ENCODE data around the gene ZNF140. TPM values are rescaled to one million over a fixed set of nuclear protein-coding genes. Genes with fewer than 3 reads are reported as not detected.

The ZNF140 gene
- total RNA-seq, 2 donors from 2014 or later = 8.9 to 14.5 TPM

DNA sequence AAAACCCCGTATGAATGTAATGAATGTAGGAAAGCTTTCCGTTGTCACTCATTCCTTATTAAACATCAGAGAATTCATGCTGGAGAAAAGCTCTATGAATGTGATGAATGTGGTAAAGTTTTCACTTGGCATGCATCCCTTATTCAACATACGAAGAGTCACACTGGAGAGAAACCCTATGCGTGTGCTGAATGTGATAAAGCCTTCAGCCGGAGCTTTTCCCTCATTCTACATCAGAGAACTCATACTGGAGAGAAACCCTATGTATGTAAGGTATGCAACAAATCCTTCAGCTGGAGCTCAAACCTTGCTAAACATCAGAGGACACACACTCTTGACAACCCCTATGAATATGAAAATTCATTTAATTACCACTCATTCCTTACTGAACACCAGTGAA, 25.5 kb downstream of the ZNF140 start:
- H3K27me3 Mint-ChIP-seq = no peaks in the 10 kb centered on the region
- peaks cover 87% of the 10 kb centered on the region for H3K36me3 Mint-ChIP-seq (ENCODE audit: low read depth)
- peaks cover 50% of the 10 kb centered on the region for H3K9me3 Mint-ChIP-seq
- ATAC-seq (replicated peaks) = no peak
- no peak overlapping the region for H3K27ac Mint-ChIP-seq
- H3K4me3 Mint-ChIP-seq = no peak overlapping the region
- H3K4me1 Mint-ChIP-seq = no peaks in the 10 kb centered on the region

DNA sequence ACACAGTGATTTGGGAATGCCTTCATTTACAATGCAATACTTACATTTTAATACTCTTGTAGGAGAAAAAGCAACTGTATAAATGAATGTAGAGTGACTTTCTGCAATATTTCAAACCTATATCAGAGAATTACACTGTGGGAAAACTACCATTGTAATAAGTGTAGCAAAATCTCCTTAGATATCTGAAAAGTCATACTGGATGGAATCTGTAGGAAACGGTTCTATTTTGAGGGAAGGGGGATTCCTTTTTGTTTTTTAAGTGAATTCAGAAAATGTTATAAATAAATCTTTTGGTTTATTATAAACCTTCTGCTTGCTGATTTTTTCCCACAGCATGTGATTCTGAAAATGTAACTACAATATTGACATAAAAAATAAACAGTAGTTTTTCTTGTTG, 26.4 kb downstream of the ZNF140 start:
- no peaks in the 10 kb centered on the region for H3K27me3 Mint-ChIP-seq
- peaks cover 79% of the 10 kb centered on the region for H3K36me3 Mint-ChIP-seq (ENCODE audit: low read depth)
- H3K9me3 Mint-ChIP-seq = peaks cover 49% of the 10 kb centered on the region
- H3K27ac Mint-ChIP-seq = no peak overlapping the region
- no peak overlapping the region for H3K4me3 Mint-ChIP-seq
- H3K4me1 Mint-ChIP-seq = no peaks in the 10 kb centered on the region
- ATAC-seq (replicated peaks) = no peak

DNA sequence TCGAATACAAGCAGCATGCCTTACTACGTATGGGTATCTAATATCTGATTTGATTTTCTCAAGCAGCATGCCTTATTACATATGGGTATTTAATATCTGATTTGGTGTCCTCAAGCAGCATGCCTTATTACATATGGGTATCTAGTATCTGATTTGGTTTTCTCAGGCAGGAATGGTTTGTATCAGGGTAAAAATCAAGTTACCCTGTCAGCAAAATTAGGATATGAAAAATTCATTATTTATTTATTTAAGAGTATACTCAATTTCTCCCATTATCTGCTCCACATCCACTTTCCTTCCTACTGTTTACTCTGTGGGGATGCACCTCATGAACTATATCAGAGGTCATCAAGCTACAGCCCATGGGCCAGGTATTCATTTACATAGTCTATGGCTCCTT, 27.4 kb downstream of the ZNF140 start:
- Mint-ChIP-seq H3K36me3 (ENCODE audit: low read depth) (peaks cover 68% of the 10 kb centered on the region), H3K4me1 (no peaks in the 10 kb centered on the region), H3K27me3 (no peaks in the 10 kb centered on the region), H3K4me3 (no peak overlapping the region), H3K27ac (no peak overlapping the region), H3K9me3 (peaks cover 45% of the 10 kb centered on the region)
- no peak for ATAC-seq (replicated peaks)

DNA sequence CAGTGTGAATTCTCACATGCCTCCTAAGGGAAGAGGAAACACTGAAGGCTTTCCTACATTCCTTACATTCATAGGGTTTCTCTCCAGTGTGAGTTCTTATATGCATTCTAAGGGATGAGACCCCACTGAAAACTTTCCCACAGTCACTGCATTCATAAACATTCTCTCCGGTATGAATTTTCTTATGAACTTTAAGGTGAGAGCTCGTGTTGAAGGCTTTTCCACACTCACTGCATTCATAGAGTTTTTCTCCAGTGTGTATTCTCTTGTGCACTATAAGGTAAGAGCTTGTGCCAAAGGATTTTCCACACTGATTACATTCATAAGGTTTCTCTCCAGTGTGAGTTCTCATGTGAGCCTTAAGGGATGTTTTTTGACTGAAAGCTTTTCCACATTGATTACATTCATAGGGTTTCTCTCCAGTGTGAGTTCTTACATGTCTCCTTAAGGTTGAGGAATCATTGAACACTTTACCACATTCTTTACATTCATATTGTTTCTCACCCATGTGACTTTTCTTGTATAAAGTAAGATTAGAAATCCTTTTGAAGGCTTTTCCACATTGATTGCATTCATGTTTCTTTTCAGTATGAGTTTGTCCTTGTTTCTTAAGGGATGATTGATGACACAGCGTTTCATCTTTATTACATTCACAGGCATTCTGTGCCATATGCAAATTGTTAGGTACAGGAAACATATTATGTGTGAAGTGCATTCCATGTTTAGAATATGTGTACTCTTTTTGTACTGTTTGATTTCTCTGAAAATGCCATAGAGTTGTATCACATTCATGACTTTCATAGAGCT, 39.9 kb downstream of the ZNF140 start:
- ATAC-seq (replicated peaks) = no peak
- Mint-ChIP-seq H3K27ac (no peak overlapping the region), H3K27me3 (no peaks in the 10 kb centered on the region), H3K4me3 (no peak overlapping the region), H3K4me1 (peaks cover 5% of the 10 kb centered on the region), H3K9me3 (peaks cover 49% of the 10 kb centered on the region), H3K36me3 (ENCODE audit: low read depth) (peaks cover 76% of the 10 kb centered on the region)

GRCh38 chr12:133124674-133125073, 44.0 kb downstream of the ZNF140 start:
- peaks cover 82% of the 10 kb centered on the region for H3K36me3 Mint-ChIP-seq (ENCODE audit: low read depth)
- no peak for ATAC-seq (replicated peaks)
- H3K4me1 Mint-ChIP-seq = peaks cover 5% of the 10 kb centered on the region
- H3K27me3 Mint-ChIP-seq = no peaks in the 10 kb centered on the region
- no peak overlapping the region for H3K4me3 Mint-ChIP-seq
- H3K27ac Mint-ChIP-seq = no peak overlapping the region
- peaks cover 32% of the 10 kb centered on the region for H3K9me3 Mint-ChIP-seq

- peak; percentile 25 for ATAC-seq (replicated peaks)
- Mint-ChIP-seq H3K4me3 (peak overlapping the region; percentile 91), H3K27me3 (no peaks in the 10 kb centered on the region), H3K27ac (peak overlapping the region; percentile 88), H3K36me3 (ENCODE audit: low read depth) (peaks cover 82% of the 10 kb centered on the region), H3K9me3 (peaks cover 18% of the 10 kb centered on the region), H3K4me1 (peaks cover 9% of the 10 kb centered on the region)
Measured at GRCh38 chr12:133129368-133130037, 48.8 kb downstream of the ZNF140 start.

- ATAC-seq (replicated peaks) = peak; percentile 93
- Mint-ChIP-seq H3K9me3 (peaks cover 20% of the 10 kb centered on the region), H3K4me3 (peak within 1 kb of the TSS; percentile 91)
Measured at GRCh38 chr12:133130038-133130807, 49.5 kb downstream of the ZNF140 start, which contains the start of the genes ZNF10 and ZNF891. Gene ZNF10, plus strand, starts transcription at chr12:133130627. Its CDS starts 13,866 bp downstream, at chr12:133144493. Gene ZNF891, minus strand, starts transcription at chr12:133130274. Its CDS starts 8,356 bp downstream, at chr12:133121918.

GRCh38 chr12:133130808-133131128, 50.0 kb downstream of the ZNF140 start:
- peak overlapping the region; percentile 91 for H3K4me3 Mint-ChIP-seq
- peaks cover 5% of the 10 kb centered on the region for H3K4me1 Mint-ChIP-seq
- ATAC-seq (replicated peaks) = peak; percentile 14
- peaks cover 82% of the 10 kb centered on the region for H3K36me3 Mint-ChIP-seq (ENCODE audit: low read depth)
- peak overlapping the region; percentile 88 for H3K27ac Mint-ChIP-seq
- no peaks in the 10 kb centered on the region for H3K27me3 Mint-ChIP-seq
- H3K9me3 Mint-ChIP-seq = peaks cover 25% of the 10 kb centered on the region

More at GRCh38 chr12:133130038-133130807, 49.5 kb downstream of the ZNF140 start, which contains the start of the genes ZNF10 and ZNF891:
- Mint-ChIP-seq H3K27me3 (no peaks in the 10 kb centered on the region), H3K27ac (peak within 1 kb of the TSS; percentile 88), H3K36me3 (ENCODE audit: low read depth) (peaks cover 82% of the 10 kb centered on the region), H3K4me1 (peaks cover 5% of the 10 kb centered on the region)

DNA sequence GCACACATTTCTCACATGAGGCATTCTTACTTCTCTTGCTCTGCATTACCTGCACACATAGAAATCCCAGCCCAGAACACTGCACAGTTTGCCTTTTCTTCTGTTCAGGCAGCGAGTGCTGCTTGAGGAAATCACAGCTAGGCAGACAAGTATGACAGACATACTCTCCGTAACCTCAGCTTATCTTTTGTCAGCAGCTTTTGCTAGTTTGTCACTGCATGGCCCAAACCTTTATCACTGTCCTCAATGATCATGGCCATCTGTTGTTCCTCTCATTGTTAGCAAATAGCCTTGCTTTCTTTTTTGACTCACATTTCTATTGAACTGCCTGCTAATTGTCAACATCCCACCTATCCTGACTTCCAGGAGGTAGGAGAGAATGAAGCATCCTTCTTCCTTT, 55.0 kb downstream of the ZNF140 start:
- ATAC-seq (replicated peaks) = no peak
- Mint-ChIP-seq H3K4me1 (peaks cover 5% of the 10 kb centered on the region), H3K27ac (no peak overlapping the region), H3K9me3 (peaks cover 46% of the 10 kb centered on the region), H3K36me3 (ENCODE audit: low read depth) (peaks cover 89% of the 10 kb centered on the region), H3K4me3 (no peak overlapping the region), H3K27me3 (no peaks in the 10 kb centered on the region)

- no peaks in the 10 kb centered on the region for H3K4me1 Mint-ChIP-seq
- H3K36me3 Mint-ChIP-seq (ENCODE audit: low read depth) = peaks cover 77% of the 10 kb centered on the region
- ATAC-seq (replicated peaks) = no peak
- H3K27me3 Mint-ChIP-seq = no peaks in the 10 kb centered on the region
- H3K9me3 Mint-ChIP-seq = peaks cover 23% of the 10 kb centered on the region
- H3K27ac Mint-ChIP-seq = no peak overlapping the region
- H3K4me3 Mint-ChIP-seq = no peak overlapping the region
Measured at GRCh38 chr12:133145981-133146380, 65.3 kb downstream of the ZNF140 start.

- peaks cover 72% of the 10 kb centered on the region for H3K36me3 Mint-ChIP-seq (ENCODE audit: low read depth)
- no peak for ATAC-seq (replicated peaks)
Measured at GRCh38 chr12:133156125-133156690, 75.5 kb downstream of the ZNF140 start.

More at GRCh38 chr12:133156125-133156690, 75.5 kb downstream of the ZNF140 start:
- Mint-ChIP-seq H3K4me1 (no peaks in the 10 kb centered on the region), H3K27me3 (no peaks in the 10 kb centered on the region), H3K9me3 (peaks cover 64% of the 10 kb centered on the region), H3K27ac (no peak overlapping the region), H3K4me3 (no peak overlapping the region)
